Mesendoderm (in vitro differentiated cells): ENCODE data around the gene ST3GAL4.

ENCODE experiments used
- DNase-seq: peaks from one replicate; pipeline ENCODE4 v3.0.0; 2013
- H2AK5ac ChIP-seq: 2 replicates; pipeline ENCODE4 v1.6.1; 2013; ENCODE audit warnings: low read length, inconsistent platforms
- H2BK120ac ChIP-seq: 2 replicates; pipeline ENCODE4 v1.6.1; 2013; ENCODE audit warnings: low read depth, mild to moderate bottlenecking, low read length, moderate library complexity, mixed read lengths
- H2BK15ac ChIP-seq: replicated peaks from 2 replicates; pipeline ENCODE4 v1.6.1; 2013; ENCODE audit warnings: low read depth, mild to moderate bottlenecking, moderate library complexity
- H2BK5ac ChIP-seq: 2 replicates; pipeline ENCODE4 v1.6.1; 2013; ENCODE audit warnings: low read length, inconsistent platforms
- H3K18ac ChIP-seq: 2 replicates; pipeline ENCODE4 v1.6.1; 2013; ENCODE audit warnings: mild to moderate bottlenecking, low read length, mixed read lengths
- H3K23ac ChIP-seq: one replicate; pipeline ENCODE4 v1.6.1; 2013; ENCODE audit warnings: low read length
- H3K27ac ChIP-seq: 2 replicates; pipeline ENCODE4 v1.5.1; 2013; ENCODE audit warnings: low read depth, mild to moderate bottlenecking, inconsistent platforms, low read length, moderate library complexity
- H3K27me3 ChIP-seq: 2 replicates; pipeline ENCODE4 v1.6.1; 2013; ENCODE audit warnings: low read length, control low read depth, mild to moderate bottlenecking, inconsistent platforms; ENCODE audit not compliant: insufficient read depth, poor library complexity
- H3K36me3 ChIP-seq: 2 replicates; pipeline ENCODE4 v1.6.1; 2013; ENCODE audit warnings: low read length, inconsistent platforms; ENCODE audit not compliant: control insufficient read depth, insufficient read depth
- H3K4ac ChIP-seq: one replicate; pipeline ENCODE4 v1.6.1; 2013; ENCODE audit warnings: low read depth, mild to moderate bottlenecking, low read length, moderate library complexity
- H3K4me1 ChIP-seq: 2 replicates; pipeline ENCODE4 v1.6.1; 2013; ENCODE audit warnings: low read depth, low read length, inconsistent platforms; ENCODE audit not compliant: control insufficient read depth
- H3K4me2 ChIP-seq: 2 replicates; pipeline ENCODE4 v1.6.1; 2013; ENCODE audit warnings: low read length
- H3K4me3 ChIP-seq: 2 replicates; pipeline ENCODE4 v1.5.1; 2013; ENCODE audit warnings: mild to moderate bottlenecking, low read length
- H3K56ac ChIP-seq: one replicate; pipeline ENCODE4 v1.6.1; 2013; ENCODE audit warnings: low read length
- H3K79me1 ChIP-seq: 2 replicates; pipeline ENCODE4 v1.6.1; 2013; ENCODE audit warnings: low read length, inconsistent platforms
- H3K79me2 ChIP-seq: 2 replicates; pipeline ENCODE4 v1.6.1; 2013; ENCODE audit warnings: mild to moderate bottlenecking, low read length; ENCODE audit not compliant: control insufficient read depth, insufficient read depth
- H3K9ac ChIP-seq: 2 replicates; pipeline ENCODE4 v1.6.1; 2013; ENCODE audit warnings: low read length, inconsistent platforms
- H4K5ac ChIP-seq: one replicate; pipeline ENCODE4 v1.6.1; 2013; ENCODE audit warnings: low read length
- H4K8ac ChIP-seq: one replicate; pipeline ENCODE4 v1.6.1; 2013; ENCODE audit warnings: low read depth, mild to moderate bottlenecking, control low read depth, low read length, moderate library complexity
- WGBS: extraction: QIAGEN DNeasy Blood & Tissue Kit; methylation state at CpG from one replicate; pipeline ENCODE4 v1.1.7; 2013; ENCODE audit warnings: low lambda C conversion rate, missing lambda C conversion rate; ENCODE audit not compliant: insufficient coverage; ENCODE audit errors: extremely low coverage; 5-methylcytosine and 5-hydroxymethylcytosine counted together

ST3GAL4 gene

DNA sequence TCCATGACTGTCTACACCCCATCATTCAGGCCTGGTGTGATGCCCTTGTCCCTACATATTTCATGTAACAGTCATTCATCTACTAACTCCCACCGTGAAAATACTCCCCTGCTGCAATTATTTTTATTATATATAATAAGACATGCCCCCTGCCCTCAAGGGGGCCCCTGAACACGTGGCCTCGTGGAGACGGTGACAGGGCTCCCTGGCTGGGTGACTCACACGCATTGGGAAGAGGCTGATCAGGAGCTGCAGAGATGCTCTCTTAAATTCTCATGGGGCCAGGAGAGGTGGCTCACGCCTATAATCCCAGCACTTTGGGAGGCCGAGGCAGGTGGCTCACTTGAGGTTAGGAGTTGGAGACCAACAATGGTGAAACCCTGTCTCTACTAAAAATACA is 88.6 kb downstream of the ST3GAL4 start:
- Histone ChIP-seq H3K4ac (no peak overlapping the region), H2BK120ac (no peak overlapping the region), H3K4me1 (no peaks in the 10 kb centered on the region), H3K9ac (no peak overlapping the region), H3K4me2 (no peak overlapping the region), H3K56ac (no peak overlapping the region), H2BK5ac (no peak overlapping the region), H2BK15ac (no peak overlapping the region), H3K36me3 (no peaks in the 10 kb centered on the region), H3K23ac (no peak overlapping the region), H3K79me1 (no peaks in the 10 kb centered on the region), H4K5ac (no peak overlapping the region), H2AK5ac (no peak overlapping the region), H3K18ac (no peak overlapping the region), H3K4me3 (no peak overlapping the region), H3K27me3 (no peaks in the 10 kb centered on the region), H4K8ac (no peak overlapping the region), H3K79me2 (no peaks in the 10 kb centered on the region), H3K27ac (no peak overlapping the region)
- DNase-seq, result no peak
- no CpG with 5 or more reads among the region's 7 CpGs for WGBS

DNA sequence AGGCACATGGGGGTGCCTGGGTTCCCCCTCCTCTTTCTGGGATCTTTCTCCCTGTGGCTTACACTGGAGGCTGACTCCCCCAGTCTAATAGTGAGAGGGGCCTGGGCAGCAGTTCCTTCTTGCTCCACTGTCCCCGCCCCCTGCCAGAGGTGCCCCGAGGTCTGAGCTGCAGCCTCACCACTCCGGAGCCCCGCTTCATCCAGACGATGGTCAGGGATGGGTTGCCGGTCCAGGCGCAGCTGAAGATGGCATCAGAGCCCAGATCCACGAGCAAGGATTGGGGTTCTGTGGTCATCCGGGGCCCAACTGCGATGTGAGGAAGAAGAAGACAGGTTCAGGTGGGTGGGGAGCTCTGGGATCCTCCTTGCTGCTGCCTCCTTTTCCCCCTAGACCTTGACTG is 91.1 kb downstream of the ST3GAL4 start:
- no peak overlapping the region for H2BK120ac ChIP-seq
- DNase-seq, result no peak
- no peaks in the 10 kb centered on the region for H3K79me2 ChIP-seq
- H3K23ac ChIP-seq, result no peak overlapping the region
- no peaks in the 10 kb centered on the region for H3K79me1 ChIP-seq
- H3K9ac ChIP-seq, result no peak overlapping the region
- no peak overlapping the region for H2BK15ac ChIP-seq
- no peaks in the 10 kb centered on the region for H3K27me3 ChIP-seq
- H2BK5ac ChIP-seq, result no peak overlapping the region
- no peak overlapping the region for H3K56ac ChIP-seq
- H3K36me3 ChIP-seq, result no peaks in the 10 kb centered on the region
- H3K4me3 ChIP-seq, result no peak overlapping the region
- no CpG with 5 or more reads among the region's 10 CpGs for WGBS
- H3K4ac ChIP-seq, result no peak overlapping the region
- no peak overlapping the region for H2AK5ac ChIP-seq
- H3K27ac ChIP-seq, result no peak overlapping the region
- H4K8ac ChIP-seq, result no peak overlapping the region
- H4K5ac ChIP-seq, result no peak overlapping the region
- H3K4me2 ChIP-seq, result no peak overlapping the region
- H3K4me1 ChIP-seq, result no peaks in the 10 kb centered on the region
- H3K18ac ChIP-seq, result no peak overlapping the region

DNA sequence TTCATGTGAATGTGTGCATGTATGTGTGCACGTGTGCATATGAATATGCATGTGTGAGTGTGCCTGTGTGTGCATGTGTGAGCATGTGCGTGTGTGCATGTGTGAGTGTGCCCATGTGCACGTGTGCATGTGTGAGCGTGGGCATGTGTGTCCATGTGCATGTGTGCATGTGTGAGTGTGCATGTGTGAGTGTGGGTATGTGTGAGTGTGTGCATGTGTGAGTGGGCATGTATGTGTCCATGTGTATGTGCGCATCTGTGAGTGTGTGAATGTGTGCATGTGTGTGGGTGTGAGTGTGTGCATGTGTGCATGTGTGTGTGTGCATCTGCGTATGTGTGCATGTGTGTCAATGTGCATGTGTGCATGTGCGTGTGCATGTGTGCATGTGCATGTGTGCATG is 94.7 kb downstream of the ST3GAL4 start:
- Histone ChIP-seq H2BK5ac (no peak overlapping the region), H3K4me3 (no peak overlapping the region), H4K5ac (no peak overlapping the region), H3K27me3 (no peaks in the 10 kb centered on the region), H3K79me2 (no peaks in the 10 kb centered on the region), H3K4ac (no peak overlapping the region), H3K9ac (no peak overlapping the region), H3K18ac (no peak overlapping the region), H3K79me1 (no peaks in the 10 kb centered on the region), H3K23ac (no peak overlapping the region), H3K56ac (no peak overlapping the region), H3K4me2 (no peak overlapping the region), H3K4me1 (no peaks in the 10 kb centered on the region), H4K8ac (no peak overlapping the region), H3K36me3 (no peaks in the 10 kb centered on the region), H2BK120ac (no peak overlapping the region), H3K27ac (no peak overlapping the region), H2AK5ac (no peak overlapping the region), H2BK15ac (no peak overlapping the region)
- no CpG with 5 or more reads among the region's 7 CpGs for WGBS
- DNase-seq, result no peak

DNA sequence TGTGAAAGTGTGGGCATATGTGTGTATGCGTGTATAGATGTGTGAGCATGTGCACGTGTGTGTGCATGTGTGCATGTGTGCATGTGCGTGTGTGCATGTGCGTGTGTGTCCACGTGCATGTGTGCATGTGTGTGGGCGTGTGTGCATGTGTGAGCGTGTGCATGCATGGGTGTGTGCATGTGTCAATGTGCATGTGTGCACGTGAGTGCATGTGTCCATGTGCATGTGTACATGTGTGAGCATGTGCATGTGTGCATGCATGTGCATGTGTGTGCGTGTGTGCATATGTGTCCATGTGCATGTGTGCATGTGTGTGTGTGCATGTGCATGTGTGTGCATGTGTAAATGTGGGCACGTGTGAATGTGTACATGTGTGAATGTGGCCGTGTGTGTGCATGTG is 95.3 kb downstream of the ST3GAL4 start:
- no peak overlapping the region for H2BK5ac ChIP-seq
- H2AK5ac ChIP-seq, result no peak overlapping the region
- H3K56ac ChIP-seq, result no peak overlapping the region
- H2BK15ac ChIP-seq, result no peak overlapping the region
- no peak overlapping the region for H3K4me3 ChIP-seq
- no peak for DNase-seq
- H3K4me1 ChIP-seq, result no peaks in the 10 kb centered on the region
- no peaks in the 10 kb centered on the region for H3K27me3 ChIP-seq
- H3K79me1 ChIP-seq, result no peaks in the 10 kb centered on the region
- H3K18ac ChIP-seq, result no peak overlapping the region
- no peak overlapping the region for H4K8ac ChIP-seq
- no CpG with 5 or more reads among the region's 11 CpGs for WGBS
- no peak overlapping the region for H3K9ac ChIP-seq
- H3K4me2 ChIP-seq, result no peak overlapping the region
- H3K27ac ChIP-seq, result no peak overlapping the region
- no peak overlapping the region for H3K23ac ChIP-seq
- H4K5ac ChIP-seq, result no peak overlapping the region
- no peak overlapping the region for H2BK120ac ChIP-seq
- no peaks in the 10 kb centered on the region for H3K79me2 ChIP-seq
- H3K4ac ChIP-seq, result no peak overlapping the region
- H3K36me3 ChIP-seq, result no peaks in the 10 kb centered on the region

DNA sequence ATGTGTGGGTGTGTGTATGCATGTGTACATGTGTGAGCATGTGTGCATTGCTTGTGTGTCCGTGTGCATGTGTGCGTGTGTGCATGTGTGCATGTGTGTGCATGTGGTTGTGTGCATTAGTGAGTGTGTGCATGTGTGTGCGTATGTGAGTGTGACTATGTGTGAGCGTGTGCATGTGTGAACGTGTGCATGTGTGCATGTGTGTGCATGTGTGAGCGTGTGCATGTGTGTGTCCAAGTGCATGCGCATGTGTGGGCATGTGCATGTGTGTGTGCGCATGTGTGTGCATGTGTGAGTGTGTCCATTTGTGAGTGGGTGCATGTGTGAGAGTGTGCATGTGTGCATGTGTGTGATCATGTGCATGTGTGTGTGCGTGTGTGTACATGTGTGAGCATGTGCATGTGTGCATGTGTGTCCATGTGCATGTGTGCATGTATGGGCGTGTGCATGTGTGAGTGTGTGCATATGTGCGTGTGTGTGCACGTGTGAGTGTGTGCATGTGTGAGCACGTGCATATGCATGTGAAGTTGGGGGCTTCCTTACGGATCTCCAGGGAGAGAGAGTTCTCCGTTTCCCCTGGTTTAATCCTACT is 95.8 kb downstream of the ST3GAL4 start:
- Histone ChIP-seq H3K56ac (no peak overlapping the region), H3K79me2 (no peaks in the 10 kb centered on the region), H3K9ac (no peak overlapping the region), H4K5ac (no peak overlapping the region), H3K27ac (no peak overlapping the region), H3K4me3 (no peak overlapping the region), H2BK120ac (no peak overlapping the region), H2BK5ac (no peak overlapping the region), H3K4ac (no peak overlapping the region), H2AK5ac (no peak overlapping the region), H3K23ac (no peak overlapping the region), H3K4me1 (no peaks in the 10 kb centered on the region), H4K8ac (no peak overlapping the region), H2BK15ac (no peak overlapping the region), H3K36me3 (no peaks in the 10 kb centered on the region), H3K79me1 (no peaks in the 10 kb centered on the region), H3K27me3 (no peaks in the 10 kb centered on the region), H3K4me2 (no peak overlapping the region), H3K18ac (no peak overlapping the region)
- no peak for DNase-seq
- no CpG with 5 or more reads among the region's 15 CpGs for WGBS
